CD1c-positive myeloid dendritic cell (primary cell): Measurements from ENCODE around the gene UGT2B11.
"Not testable (repeated sequence)": the region's sequence is repeated elsewhere in the genome, so short reads cannot be mapped to it uniquely, and the experiment has no call there.

ENCODE experiments used
- DNase-seq: peaks from one replicate; pipeline ENCODE4 v3.0.0-alpha.2; 2016; ENCODE audit errors: extremely low spot score

The UGT2B11 gene

GRCh38 chr4:69214716-69215115, at the start of gene UGT2B11:
Gene UGT2B11 (minus strand): TSS chr4:69214748. CDS start chr4:69214722, 26 bp downstream.
- DNase-seq, result no peak

GRCh38 chr4:69253147-69253772, 38.7 kb upstream of the UGT2B11 start:
- not testable (repeated sequence) for DNase-seq

GRCh38 chr4:69250884-69251283, 36.3 kb upstream of the UGT2B11 start:
- not testable (repeated sequence) for DNase-seq

GRCh38 chr4:69242562-69243240, 28.2 kb upstream of the UGT2B11 start:
- not testable (repeated sequence) for DNase-seq

DNA sequence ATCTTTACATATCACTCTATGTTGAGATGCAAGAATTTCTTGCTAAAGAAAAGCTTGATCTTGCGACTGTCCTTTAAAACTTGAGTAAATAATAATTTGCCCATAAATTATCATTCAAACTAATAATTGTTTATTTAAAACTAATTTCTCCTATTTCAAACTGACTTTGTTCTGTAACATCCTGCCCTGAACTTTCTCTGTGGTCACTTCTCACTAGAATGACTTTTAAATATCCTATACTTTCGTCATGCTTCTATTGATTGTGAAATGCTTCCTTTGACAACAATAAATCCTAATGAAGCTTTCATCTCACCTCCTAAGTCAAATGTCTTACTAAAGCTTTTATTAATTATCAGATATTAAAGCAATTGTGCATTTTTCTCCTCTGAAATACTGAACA, 27.2 kb upstream of the UGT2B11 start:
- DNase-seq, result not testable (repeated sequence)

DNA sequence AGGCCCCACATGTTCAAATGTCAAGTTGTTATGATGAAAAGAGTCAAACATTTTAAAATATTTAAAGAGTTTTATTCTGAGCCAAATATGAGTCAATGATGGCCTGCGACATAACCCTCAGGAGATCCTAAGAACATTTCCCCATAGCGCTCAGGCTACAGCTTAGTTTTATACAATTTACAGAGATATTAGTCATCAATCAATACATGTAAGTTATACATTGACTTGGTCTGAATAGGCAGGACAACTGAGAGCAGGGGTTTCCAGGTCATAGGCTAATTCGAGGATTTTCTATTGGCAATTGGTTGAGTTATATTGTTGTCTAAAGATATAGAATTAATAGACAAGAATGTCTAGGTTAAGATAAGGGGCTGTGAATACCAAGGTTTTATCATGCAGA, 26.2 kb upstream of the UGT2B11 start:
- DNase-seq, result not testable (repeated sequence)

- DNase-seq, result no peak
Observed at GRCh38 chr4:69239557-69240168, 25.1 kb upstream of the UGT2B11 start.

DNA sequence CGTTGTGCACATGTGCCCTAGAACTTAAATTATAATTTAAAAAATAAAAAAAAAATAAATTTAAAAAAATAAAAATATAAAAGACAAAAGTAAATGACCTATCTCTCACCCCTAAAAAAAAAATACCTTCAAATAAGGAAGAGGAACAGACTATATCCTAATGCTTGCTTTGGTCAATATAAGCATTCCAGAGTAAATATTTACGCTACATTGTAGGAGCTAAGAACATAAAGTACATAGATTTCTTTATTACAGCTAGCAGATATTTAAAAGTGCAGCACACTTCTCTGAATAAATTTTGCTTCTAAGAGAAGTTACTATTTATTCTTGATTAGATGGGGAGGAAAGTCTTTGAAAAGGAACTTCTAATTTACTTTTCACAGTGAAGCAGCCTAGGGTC, 24.5 kb upstream of the UGT2B11 start:
- no peak for DNase-seq

GRCh38 chr4:69224891-69225290, 10.3 kb upstream of the UGT2B11 start:
- no peak for DNase-seq

DNA sequence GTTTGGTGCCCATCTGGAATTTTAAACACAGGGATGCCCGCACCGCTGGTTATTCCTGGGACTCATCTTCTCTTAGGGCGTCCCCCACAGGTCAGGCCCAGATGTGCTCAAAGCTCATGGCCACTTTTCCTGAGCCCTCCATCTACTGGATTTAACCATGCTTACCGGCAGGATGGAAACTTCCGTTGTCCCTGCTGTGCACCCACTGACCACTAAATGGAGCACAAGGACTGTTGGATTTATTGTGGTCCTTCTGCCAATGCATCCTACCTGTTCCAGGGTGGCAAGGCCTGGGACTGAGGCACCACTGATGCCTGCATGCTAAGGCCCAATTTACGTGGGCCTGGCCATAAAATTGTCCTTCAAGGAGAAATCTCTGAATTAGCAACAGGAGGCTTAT, 8.7 kb upstream of the UGT2B11 start:
- DNase-seq, result not testable (repeated sequence)

- DNase-seq, result not testable (repeated sequence)
Observed at GRCh38 chr4:69218491-69218890, 3.9 kb upstream of the UGT2B11 start.

DNA sequence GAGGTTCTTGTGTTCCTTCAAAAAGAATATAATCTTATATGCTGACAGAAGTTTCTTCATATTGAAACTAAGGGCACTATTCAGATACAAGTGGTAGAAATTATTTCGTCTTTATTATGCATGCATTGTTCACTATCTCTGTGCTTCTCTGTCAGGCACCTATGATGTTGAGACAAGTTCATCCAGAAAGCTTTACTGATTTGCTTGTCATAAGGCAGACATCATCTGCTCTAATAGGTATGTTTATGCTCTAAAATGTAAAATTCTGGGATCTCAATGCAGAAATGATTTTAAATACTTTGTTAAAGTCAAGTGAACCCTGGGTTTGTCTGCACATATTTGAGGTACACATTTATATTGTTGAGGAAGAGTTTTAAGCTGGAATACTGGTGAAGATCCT, 3.6 kb downstream of the UGT2B11 start:
- no peak for DNase-seq

GRCh38 chr4:69198506-69198905, 16.0 kb downstream of the UGT2B11 start:
- not testable (repeated sequence) for DNase-seq

DNA sequence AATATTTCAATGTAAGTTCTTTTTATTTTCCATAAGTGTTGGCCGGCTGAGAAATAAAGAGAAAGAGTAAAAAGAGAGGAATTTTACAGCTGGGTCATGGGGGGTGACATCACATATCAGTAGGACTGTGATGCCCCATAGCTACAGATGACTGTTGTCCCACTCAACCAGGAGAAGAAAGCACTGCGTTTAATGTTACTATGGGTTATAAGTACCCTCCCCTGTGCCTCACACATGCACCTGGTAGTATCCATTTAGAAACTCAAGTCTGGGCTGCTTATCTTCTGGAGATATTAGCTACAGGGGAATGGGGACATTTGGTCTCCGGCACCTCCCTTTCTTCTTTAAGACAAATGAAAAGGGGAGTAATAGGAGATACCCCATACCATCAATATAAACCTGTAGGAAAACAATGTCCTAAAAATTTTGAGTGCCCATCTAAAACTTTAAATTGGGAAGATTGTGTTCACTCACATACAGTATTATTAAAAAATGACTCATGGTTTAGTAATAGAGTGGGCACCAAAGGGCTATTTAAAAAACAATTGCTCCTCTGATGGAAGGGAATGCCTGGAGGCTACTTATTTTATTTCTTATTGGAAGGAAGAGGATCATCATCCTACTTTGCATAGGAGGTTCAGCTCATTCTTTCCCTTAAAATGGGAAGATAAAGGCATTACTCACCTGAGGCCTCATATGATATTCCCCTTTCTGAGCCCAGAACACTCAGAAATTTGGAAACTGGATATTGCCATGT, 18.2 kb downstream of the UGT2B11 start:
- DNase-seq, result no peak

- DNase-seq, result no peak
Observed at GRCh38 chr4:69194166-69194565, 20.4 kb downstream of the UGT2B11 start.

- DNase-seq, result not testable (repeated sequence)
Observed at GRCh38 chr4:69191905-69192304, 22.6 kb downstream of the UGT2B11 start.

GRCh38 chr4:69190621-69191020, 23.9 kb downstream of the UGT2B11 start:
- not testable (repeated sequence) for DNase-seq

- DNase-seq, result not testable (repeated sequence)
Observed at GRCh38 chr4:69181519-69182169, 32.9 kb downstream of the UGT2B11 start.

DNA sequence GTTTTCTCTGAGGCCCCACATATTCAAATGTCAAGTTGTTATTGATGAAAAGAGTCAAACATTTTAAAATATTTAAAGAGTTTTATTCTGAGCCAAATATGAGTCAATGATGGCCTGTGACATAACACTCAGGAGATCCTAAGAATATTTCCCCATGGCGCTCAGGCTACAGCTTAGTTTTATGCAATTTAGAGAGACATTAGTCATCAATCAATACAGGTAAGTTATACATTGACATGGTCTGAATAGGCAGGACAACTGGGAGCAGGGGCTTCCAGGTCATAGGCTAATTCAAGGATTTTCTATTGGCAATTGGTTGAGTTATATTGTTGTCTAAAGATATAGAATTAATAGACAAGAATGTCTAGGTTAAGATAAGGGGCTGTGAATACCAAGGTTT, 34.7 kb downstream of the UGT2B11 start:
- DNase-seq, result not testable (repeated sequence)

DNA sequence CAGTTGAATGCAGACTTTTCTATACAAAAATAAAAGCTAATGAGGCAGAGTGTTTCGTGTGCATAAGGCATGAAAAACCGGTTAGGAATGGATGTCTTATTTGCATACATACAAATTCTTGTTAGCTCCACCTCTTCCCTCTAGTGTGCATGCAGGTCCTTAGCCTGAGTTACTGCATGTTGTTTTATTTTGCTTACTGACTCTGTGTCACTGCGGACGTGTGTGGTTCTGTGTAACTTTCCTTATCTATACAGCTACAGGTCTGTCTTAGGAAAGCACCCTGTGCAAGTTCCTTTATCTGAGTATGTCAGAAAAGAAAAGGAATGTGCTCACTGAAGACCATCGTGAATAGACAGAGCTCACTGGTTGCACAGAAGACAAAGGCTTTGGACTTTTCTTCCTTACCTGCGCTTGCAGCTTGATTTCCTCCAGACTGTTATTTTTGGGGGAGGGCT, 35.8 kb downstream of the UGT2B11 start:
- not testable (repeated sequence) for DNase-seq
